HS-27A (cell line): ENCODE data around the gene NAV2.
"Not testable (repeated sequence)": the region's sequence is repeated elsewhere in the genome, so short reads cannot be mapped to it uniquely, and the experiment has no call there.

ENCODE experiments used
- DNase-seq: peaks from one replicate; pipeline ENCODE4 v3.0.0-alpha.2; 2012; ENCODE audit warnings: low read depth, missing footprints

Gene NAV2

GRCh38 chr11:19996571-19996970 lies 283.9 kb downstream of the NAV2 start:
- no peak for DNase-seq

DNA sequence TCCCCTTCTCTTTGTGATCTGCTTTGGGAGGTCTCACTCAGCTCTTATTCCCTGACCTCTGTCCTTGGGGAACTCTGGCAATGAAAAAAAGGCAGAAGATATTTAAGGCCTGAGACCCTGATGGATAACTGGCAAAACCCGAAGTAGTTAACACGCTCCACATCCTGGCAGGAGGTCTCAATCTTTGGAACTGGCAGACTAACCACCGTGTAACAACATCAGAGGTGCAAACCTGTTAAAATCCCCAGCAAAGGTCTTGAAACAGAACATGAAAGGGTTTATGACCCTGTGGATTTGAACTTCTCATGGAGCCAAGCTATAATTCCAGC lies 287.3 kb downstream of the NAV2 start:
- no peak for DNase-seq

DNA sequence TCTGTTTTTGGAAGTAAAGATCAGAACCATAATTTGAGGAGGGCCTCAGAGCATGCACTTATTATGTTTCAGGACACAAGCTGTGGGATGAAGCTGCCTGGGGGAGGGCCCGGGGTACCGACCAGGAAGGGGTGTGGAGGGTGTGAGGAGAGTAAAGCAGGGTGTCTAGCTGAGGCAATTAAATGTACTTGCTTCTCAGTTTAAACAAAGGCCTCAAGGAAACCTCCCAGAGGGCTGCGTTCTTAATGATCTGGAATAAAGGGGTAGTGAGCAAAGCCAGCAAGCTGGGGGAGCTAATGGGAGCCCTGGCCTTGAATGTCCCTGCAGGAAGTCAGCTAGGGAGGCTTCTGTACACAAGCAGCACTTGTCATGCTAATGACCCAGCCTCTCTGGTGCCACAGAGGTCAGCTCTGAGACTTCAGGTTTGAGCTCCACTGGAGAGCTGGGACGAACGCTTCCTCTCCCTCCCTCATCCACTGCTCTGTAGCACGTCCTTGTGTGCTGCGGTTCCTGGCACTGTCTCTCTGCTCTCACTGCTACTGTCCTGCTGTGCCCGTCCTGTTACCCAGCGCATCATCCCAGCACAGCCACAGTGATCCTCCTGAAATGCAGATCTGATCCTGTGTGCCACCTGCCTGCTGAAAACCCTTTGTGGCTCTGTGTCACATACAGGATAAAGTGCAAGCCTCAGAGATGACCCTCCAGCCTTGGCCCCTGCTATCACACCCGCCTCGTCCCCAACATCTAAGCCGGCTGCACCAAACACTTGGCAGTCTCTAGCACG lies 287.9 kb downstream of the NAV2 start:
- no peak for DNase-seq

DNA sequence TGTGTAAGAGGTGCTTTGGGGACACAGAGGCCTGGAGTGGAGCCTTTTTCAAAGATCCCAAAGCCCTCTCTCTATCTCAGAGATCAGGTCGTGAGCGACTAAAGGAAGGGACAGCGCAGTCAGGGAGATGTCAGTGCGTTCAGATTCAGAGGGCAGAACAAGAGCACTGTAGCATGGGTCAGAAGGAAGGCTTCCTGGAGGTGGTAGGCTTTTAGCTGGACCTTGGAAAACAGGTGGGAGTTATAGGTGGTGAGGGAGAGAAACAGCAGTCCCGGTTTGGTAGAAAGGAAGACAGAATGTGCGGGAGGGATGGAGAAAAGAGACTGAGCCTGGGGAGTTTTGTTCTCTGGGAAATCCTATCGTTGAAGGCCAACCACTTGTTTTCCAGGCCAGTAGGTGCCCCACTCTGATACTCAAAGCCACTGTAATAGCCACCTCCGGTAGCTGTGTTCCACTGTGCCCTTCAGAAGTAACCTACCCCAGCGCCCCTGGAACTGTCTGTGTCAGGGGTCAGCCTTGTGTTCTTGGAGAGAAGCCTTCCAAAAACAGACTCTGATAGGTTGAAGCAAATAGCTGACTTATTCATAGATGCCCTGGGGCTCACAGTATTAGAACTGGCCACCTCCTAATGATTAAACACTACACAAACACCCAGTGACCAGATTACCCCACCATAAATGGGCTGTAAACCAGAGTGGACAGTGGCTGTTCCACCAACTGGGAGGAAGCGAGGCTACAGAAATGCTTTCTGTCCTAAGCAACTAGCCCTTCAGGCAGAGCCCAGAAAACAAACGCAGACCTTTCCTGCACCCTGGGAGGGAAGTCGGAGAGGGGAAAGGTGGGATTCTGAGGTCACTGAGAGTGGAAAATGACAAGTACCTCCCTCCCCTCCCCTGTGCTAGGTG lies 289.9 kb downstream of the NAV2 start:
- no peak for DNase-seq

DNA sequence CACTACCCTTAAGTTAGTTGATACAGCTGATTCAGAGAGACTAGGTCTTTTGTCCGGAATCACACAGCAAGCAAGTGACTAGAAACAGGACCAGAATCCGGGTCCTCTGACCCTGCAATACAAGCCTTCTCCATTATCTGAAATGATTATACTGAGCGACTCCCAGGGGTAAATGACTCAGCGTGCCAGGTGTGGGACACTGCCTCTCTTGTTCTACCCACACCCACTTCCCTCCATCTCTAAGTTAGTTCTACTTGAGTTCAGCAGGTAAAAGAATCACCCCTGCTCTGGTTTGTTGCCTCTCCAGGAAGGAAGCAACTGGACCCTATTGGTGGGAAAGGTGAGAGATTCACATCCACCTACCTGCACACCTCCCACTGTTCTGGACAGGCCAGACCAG lies 290.7 kb downstream of the NAV2 start:
- DNase-seq, result no peak

- no peak for DNase-seq
These were observed 292.2 kb downstream of the NAV2 start for GRCh38 chr11:20004866-20005265.

DNA sequence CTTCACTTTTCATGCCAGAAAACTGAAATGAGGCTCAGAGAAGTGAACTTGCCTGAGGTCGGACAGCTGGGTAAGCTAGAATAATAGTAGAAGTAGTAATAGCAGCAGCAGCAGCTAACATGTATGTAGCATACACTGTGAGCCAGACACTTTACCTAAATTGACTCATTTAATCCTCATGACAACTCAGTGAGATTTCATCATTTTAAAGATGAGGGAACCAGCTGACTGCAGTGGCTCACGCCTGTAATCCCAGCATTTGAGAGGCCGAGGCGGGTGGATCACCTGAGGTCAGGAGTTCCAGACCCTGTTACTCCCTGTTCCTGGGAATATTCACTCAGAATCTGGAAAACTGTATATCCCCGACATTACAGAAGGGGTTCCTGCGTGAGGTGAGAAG lies 293.1 kb downstream of the NAV2 start:
- no peak for DNase-seq

- DNase-seq, result not testable (repeated sequence)
These were observed 294.0 kb downstream of the NAV2 start for GRCh38 chr11:20006618-20007017.

DNA sequence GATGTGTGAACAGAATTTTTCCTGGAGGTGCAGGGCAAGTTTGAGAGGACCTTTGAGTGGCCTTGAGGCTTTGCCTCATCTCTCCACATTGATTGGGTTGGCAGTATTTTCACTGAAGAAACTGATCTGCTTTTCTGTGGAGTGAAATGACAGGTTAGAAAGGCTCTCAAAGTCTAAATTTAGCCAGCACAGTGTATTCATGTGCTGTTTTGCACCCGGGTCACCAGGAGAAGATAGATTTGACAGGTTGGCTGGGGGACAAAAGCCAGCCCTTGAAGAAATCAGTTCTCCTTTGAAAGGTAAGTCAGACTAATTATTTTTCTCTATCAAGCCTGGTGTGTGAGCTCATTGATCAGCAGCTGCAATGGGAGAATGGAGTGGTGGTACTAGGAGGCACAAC lies 294.7 kb downstream of the NAV2 start:
- no peak for DNase-seq

GRCh38 chr11:20008190-20008870 lies 295.7 kb downstream of the NAV2 start:
- no peak for DNase-seq

DNA sequence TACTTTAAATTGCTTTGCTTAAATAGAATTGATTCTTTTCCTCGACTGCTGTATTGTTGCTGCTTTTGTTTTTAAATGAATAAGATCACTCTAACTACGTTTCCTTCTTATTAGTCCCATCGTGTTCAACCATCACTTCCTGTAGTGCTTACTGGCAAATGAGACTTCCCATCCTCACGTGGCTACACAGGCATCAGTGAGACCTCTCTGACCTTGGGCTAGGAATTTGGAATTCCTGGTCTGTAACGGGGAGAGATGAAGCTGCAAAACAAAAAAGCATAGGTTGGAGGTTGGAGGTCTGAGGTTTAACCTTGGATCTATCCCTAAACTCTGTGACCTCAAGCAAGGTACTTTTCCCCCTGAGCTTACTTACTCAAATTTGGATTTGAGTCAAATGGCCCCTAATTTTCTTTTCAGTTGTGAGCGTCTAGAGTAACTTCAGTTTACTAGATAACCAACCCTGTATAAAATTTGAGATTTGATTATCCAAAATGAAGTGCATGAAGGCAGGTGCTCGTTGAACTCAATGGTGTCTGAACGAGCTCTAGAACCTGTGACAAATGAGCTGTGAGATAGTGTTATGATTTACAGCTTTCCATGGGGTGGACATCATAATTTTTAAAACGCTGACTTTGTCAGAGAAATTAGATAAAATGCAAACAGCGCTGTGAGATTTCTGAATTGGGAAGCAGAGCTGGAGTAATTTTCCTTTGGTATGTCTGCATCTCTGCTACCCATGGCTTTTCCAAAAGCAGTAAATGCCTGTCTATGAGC lies 296.4 kb downstream of the NAV2 start:
- no peak for DNase-seq

DNA sequence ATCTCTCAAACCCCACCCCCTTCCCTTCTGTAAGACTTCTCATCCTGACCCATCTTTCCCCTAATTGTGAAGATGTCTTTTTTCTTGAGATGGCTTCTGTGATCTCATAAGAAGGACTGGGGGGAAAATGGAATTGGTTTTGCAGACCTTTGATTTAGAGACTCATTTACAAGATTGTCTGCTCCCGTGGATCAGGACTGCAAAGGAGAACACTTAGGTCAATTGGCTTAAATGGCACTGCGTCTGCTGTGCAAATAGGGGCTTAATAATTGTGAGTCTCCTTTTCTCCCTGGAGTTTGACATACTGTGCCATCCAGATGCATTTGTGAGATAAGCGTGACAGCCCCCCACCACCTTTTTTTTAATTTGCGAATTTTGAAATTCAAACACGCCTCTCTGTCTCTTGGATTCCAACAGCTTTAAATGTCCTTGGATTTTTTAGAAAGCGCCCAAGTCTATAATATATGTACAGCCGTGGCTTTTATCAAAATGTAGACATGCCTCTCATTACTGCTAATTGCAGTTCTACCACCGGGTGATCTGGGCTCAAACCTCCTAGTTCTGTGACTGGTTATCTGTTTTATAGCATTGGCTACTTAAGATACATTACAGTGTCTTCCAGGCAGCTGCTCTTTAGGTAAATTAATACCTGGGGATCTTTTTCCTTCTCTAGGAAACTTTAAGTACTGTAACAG lies 297.7 kb downstream of the NAV2 start:
- DNase-seq, result no peak

GRCh38 chr11:20010851-20011225 lies 298.2 kb downstream of the NAV2 start:
- DNase-seq, result no peak

GRCh38 chr11:20011307-20011951 lies 298.8 kb downstream of the NAV2 start:
- no peak for DNase-seq

GRCh38 chr11:20013346-20014066 lies 300.9 kb downstream of the NAV2 start:
- no peak for DNase-seq

GRCh38 chr11:20014067-20014402 lies 301.4 kb downstream of the NAV2 start:
- no peak for DNase-seq

DNA sequence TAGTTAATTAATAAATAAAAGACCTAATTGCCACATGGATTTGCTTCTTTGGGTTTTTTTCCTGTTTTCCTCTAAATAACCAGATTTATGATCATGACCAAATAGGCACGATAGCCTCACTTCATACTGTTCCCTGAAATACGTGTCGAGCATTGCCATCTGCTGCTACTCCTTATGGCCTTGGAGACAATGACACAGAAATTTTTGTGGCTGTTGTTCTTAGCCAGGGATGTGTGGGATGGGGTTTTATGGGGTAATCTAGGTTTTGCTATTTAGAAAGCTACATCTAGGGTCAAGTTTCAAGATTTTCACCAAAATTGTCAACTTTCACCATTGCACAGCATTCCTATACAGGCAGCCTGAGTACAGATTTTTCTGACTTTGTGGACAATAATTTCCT lies 302.5 kb downstream of the NAV2 start:
- DNase-seq, result no peak

DNA sequence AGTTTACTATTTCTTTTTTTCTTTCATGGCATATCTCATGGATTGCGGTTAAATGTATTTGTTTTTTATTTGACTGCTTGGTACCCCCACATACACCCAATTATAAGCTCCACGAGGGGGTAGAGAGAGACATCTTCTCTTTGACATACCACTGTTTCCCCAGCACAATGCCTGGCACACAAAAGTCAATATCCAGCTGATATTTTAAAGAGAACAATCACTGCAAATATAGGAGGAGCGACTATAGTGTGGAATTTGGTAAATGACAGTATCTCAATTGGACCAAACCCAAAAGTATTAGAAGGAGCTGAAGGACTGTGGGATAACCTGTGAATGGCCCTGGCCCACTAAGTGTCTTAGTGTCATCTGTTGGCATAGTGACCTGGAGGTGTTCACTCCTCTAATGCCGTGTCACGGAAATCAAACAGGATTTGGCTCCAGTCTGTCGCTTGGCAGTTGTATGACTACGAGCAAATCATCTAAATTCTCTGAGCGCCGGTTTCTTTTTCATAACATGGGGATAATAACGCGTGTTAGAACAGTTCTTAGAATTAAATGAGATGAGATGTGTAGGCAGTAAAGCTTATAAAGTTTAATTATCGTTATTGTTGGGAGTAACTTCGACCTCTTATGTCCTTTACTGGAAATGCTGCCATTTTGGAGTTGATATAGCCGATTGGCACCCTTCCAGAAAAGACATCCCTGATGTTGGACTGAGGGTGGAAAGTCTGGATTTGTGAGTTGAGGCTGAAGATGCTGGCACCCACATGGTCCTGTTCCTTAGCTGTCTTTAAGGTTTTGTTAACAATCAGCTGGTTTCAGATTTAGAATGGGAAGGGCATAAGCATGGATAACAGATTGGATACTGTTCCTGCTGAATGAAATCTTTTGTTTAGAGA lies 303.1 kb downstream of the NAV2 start:
- no peak for DNase-seq

DNA sequence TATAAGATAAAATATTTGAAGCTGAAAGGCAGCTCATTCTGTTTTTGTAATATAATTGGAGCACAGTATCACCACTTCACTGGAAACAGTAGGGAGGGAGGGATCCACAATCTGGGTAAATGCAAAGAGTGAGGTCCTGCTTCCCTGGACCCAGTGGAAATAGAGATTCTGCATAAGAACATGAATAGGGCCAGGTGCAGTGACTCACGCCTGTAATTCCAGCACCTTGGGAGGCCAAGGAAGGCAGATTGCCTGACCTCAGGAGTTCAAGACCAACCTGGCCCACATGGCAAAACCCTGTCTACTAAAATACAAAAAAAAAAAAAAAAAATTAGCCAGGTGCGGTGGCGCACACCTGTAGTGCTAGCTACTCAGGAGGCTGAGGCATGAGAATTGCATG lies 303.9 kb downstream of the NAV2 start:
- DNase-seq, result no peak
